Peyer's patch (tissue), 4 donors: ENCODE measurements around the gene COL6A3. TPM values are rescaled to one million over a fixed set of nuclear protein-coding genes. Genes with fewer than 3 reads are reported as not detected.

ENCODE experiments used
- DNase-seq, 3 donors: peaks; one replicate each; pipeline ENCODE4 v3.0.0-alpha.2; 2017 to 2019
- H3K27ac ChIP-seq, 4 donors: fragments of 200-600 bp; sonication (generic); one replicate each; pipeline ENCODE4 v1.5.1; 2016 to 2019
- H3K27me3 ChIP-seq, 2 donors: fragments of 200-600 bp; sonication (generic); one replicate each; pipeline ENCODE4 v1.5.1; 2019
- H3K36me3 ChIP-seq, 3 donors: fragments of 200-600 bp; sonication (generic); one replicate each; pipeline ENCODE4 v1.5.1; 2016 to 2019
- H3K4me1 ChIP-seq, 4 donors: fragments of 200-600 bp; sonication (generic); one replicate each; pipeline ENCODE4 v1.5.1; 2016 to 2019
- H3K4me3 ChIP-seq, 4 donors: fragments of 200-600 bp; sonication (generic); 1 replicate in 3 of 4; 2 replicates in 1 of 4; pipeline ENCODE4 v1.5.1; 2016 to 2019; ENCODE audit warnings: mild to moderate bottlenecking in 1 of 4
- H3K9me3 ChIP-seq, 4 donors: fragments of 200-600 bp; sonication (generic); one replicate each; pipeline ENCODE4 v1.5.1; 2016 to 2019; ENCODE audit warnings: mild to moderate bottlenecking in 1 of 4
- POLR2A ChIP-seq, 2 donors: fragments of 450-650 bp; IDR thresholded peaks; one replicate each; pipeline ENCODE4 v1.5.1; 2017; ENCODE audit warnings: antibody characterized with exemption in 2 of 2, mild to moderate bottlenecking in 2 of 2, moderate library complexity in 2 of 2
- total RNA-seq, 4 donors: library from RNA; depleted of rRNA; stranded (reverse); fragments of >200 nt; gene quantifications; one replicate each; pipeline ENCODE4 v1.1.0, GENCODE V29; 2016
- TF ChIP-seq, protein P1 (sequence below), 6 experiments: fragments of 450-650 bp in 4 of 6; fragments of 200-600 bp in 2 of 6; sonication (generic) in 1 of 6; IDR thresholded peaks; one replicate each; pipeline ENCODE4 v1.5.1; 2017 to 2019; ENCODE audit warnings: antibody characterized with exemption in 6 of 6, mild to moderate bottlenecking in 3 of 6, moderate library complexity in 1 of 6

COL6A3 gene
- total RNA-seq, 4 donors from 2014 or later, result 51.7 to 172 (median 71.0) TPM

DNA sequence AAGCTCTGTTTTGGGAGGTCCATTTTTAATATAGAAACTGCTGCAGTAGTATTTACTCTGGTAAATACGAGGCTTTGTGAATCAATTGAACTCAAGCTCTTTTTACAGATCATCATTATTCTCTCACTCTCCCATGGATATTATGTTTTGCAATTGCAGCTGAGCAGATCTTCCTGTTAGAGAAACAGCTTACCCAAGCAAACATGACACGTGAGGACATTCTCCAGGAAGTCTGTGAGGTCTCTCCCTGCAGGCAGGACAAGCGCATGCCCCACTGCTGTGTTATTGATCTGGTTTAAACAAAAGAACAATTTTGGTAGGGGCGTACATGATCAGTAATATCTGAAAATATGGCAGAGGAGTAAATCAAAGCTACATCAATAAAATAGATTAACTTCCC, 72.1 kb downstream of the COL6A3 start:
- no peaks in the 10 kb centered on the region for H3K9me3 ChIP-seq
- TF ChIP-seq, protein P1, sequence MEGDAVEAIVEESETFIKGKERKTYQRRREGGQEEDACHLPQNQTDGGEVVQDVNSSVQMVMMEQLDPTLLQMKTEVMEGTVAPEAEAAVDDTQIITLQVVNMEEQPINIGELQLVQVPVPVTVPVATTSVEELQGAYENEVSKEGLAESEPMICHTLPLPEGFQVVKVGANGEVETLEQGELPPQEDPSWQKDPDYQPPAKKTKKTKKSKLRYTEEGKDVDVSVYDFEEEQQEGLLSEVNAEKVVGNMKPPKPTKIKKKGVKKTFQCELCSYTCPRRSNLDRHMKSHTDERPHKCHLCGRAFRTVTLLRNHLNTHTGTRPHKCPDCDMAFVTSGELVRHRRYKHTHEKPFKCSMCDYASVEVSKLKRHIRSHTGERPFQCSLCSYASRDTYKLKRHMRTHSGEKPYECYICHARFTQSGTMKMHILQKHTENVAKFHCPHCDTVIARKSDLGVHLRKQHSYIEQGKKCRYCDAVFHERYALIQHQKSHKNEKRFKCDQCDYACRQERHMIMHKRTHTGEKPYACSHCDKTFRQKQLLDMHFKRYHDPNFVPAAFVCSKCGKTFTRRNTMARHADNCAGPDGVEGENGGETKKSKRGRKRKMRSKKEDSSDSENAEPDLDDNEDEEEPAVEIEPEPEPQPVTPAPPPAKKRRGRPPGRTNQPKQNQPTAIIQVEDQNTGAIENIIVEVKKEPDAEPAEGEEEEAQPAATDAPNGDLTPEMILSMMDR (IDR thresholded peaks at IDR 0.05), result no peak
- TF ChIP-seq POLR2A (IDR thresholded peaks at IDR 0.05), result no peak
- H3K4me1 ChIP-seq, result no peaks in the 10 kb centered on the region
- H3K36me3 ChIP-seq, result peaks cover 0 to 20% (median 0%) of the 10 kb centered on the region in 3 donors
- peak overlapping the region in 2 of 4 donors; percentile 26 to 27 for H3K27ac ChIP-seq
- no peak overlapping the region for H3K4me3 ChIP-seq
- H3K27me3 ChIP-seq, result no peaks in the 10 kb centered on the region
- DNase-seq, result no peak

- DNase-seq, result no peak
- TF ChIP-seq, protein P1 (IDR thresholded peaks at IDR 0.05), result no peak
- TF ChIP-seq POLR2A (IDR thresholded peaks at IDR 0.05), result no peak
- no peaks in the 10 kb centered on the region for H3K27me3 ChIP-seq
- no peak overlapping the region for H3K4me3 ChIP-seq
- no peaks in the 10 kb centered on the region for H3K4me1 ChIP-seq
- peaks cover 0 to 25% (median 0%) of the 10 kb centered on the region in 3 donors for H3K36me3 ChIP-seq
- no peak overlapping the region for H3K27ac ChIP-seq
- no peaks in the 10 kb centered on the region for H3K9me3 ChIP-seq
Observed at GRCh38 chr2:237337586-237337985, 76.4 kb downstream of the COL6A3 start.

DNA sequence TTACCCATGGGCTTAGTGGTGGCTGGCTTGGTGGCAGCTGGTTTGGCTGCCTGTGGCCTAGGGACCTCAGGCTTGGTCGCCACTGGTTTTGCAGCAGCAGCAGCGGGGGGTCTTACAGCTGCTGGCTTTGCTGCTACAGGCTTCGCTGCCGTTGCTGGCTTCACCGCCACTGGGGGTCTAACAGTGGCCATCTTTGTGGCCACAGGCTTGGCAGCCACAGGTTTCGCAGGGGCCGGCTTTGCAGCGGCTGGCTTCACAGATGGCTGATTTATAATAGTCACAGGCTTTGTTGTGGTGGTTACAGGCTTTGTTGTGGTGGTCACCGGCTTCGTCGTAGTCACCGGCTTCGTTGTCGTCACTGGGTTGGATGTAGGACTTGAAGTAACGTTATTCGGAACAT, 77.8 kb downstream of the COL6A3 start:
- H3K4me1 ChIP-seq, result no peaks in the 10 kb centered on the region
- no peak for TF ChIP-seq POLR2A (IDR thresholded peaks at IDR 0.05)
- TF ChIP-seq, protein P1 (IDR thresholded peaks at IDR 0.05), result no peak
- DNase-seq, result no peak
- H3K36me3 ChIP-seq, result peaks cover 0 to 25% (median 0%) of the 10 kb centered on the region in 3 donors
- H3K27ac ChIP-seq, result peak overlapping the region in 1 of 4 donors; percentile 18
- H3K27me3 ChIP-seq, result no peaks in the 10 kb centered on the region
- no peak overlapping the region for H3K4me3 ChIP-seq
- no peaks in the 10 kb centered on the region for H3K9me3 ChIP-seq

- Histone ChIP-seq H3K36me3 (peaks cover 0 to 16% (median 0%) of the 10 kb centered on the region in 3 donors), H3K27me3 (no peaks in the 10 kb centered on the region), H3K4me1 (no peaks in the 10 kb centered on the region), H3K9me3 (no peaks in the 10 kb centered on the region), H3K4me3 (no peak overlapping the region), H3K27ac (peak overlapping the region in 1 of 4 donors; percentile 31)
- TF ChIP-seq, protein P1 (IDR thresholded peaks at IDR 0.05), result no peak
- no peak for TF ChIP-seq POLR2A (IDR thresholded peaks at IDR 0.05)
- DNase-seq, result no peak
Observed at GRCh38 chr2:237333748-237334147, 80.2 kb downstream of the COL6A3 start.

DNA sequence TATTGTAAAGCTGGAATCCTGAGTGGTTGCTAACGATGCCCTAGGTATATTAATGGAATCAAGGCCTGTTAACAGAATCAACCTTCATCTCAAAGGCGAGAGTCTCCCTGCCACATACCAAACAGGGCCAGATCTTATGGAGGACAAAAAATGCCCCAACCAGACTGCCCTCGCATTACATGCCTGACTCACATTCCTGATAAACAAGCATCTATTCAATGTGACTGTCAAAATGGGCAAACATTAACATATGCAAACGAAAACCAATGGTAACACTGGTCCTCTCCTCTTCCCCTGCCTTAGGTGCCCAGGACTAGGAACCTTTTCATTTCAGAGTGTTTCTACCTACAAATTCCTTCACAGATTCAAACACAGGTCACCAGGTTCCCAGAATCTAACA, 83.4 kb downstream of the COL6A3 start:
- Histone ChIP-seq H3K36me3 (no peaks in the 10 kb centered on the region), H3K27ac (peak overlapping the region in 2 of 4 donors; percentile 10 to 33), H3K4me3 (no peak overlapping the region), H3K9me3 (no peaks in the 10 kb centered on the region), H3K4me1 (no peaks in the 10 kb centered on the region), H3K27me3 (no peaks in the 10 kb centered on the region)
- no peak for TF ChIP-seq POLR2A (IDR thresholded peaks at IDR 0.05)
- TF ChIP-seq, protein P1 (IDR thresholded peaks at IDR 0.05), result no peak
- no peak for DNase-seq
